Measurements from ENCODE around the gene PON3. TPM values are rescaled to one million over a fixed set of nuclear protein-coding genes. Genes with fewer than 3 reads are reported as not detected.

Gene PON3
- total and polyA plus RNA-seq, 2 of the 13 experiments (the other 11 are each of a cell fraction or from before 2014, with no cell fraction given) = 23.6 to 37.8 TPM

DNA sequence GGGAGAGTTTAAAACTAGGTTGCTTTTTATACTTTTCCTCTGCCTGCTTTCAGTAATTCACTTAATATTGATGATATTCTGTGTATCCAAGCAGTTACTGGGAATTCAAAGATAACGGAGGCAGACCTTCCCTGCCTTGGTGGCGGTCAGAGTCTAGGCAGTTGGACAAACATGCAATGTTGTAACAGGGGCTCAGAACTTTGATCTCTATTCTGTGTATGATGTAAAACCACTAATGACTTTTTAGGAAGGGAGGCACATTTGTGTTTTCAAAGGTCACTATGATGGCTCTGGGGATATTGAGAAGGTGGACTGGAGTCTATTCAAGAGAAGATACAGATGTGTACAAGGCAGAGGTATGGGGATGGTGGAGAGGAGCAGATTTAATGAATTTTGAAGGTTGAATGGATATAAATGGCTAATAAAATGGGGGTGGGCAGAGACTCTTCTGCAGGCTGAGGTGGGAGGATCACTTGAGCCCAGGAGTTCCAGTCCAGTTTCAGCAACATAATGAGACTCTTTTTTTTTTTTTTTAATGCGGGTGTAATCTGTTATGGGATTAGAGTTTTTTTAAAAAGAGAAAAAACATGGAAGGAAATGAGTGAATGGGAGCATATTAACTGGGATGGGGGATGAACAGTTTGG, 44.3 kb upstream of the PON3 start (continued):
- TF ChIP-seq SMAD3 (CRISPR knock-in tag; IDR thresholded peaks at IDR 0.05) (peak; percentile 76; the same call in 1 of the 2 replicates), NFIC (IDR thresholded peaks at IDR 0.05; ENCODE audit: low read length) (peak; percentile 91), XRCC5 (optimal IDR thresholded peaks at IDR 0.05; ENCODE audit: low read length) (no peak), ZNF83 (CRISPR knock-in tag; IDR thresholded peaks at IDR 0.05; ENCODE audit: borderline replicate concordance) (no peak), PHF21A (CRISPR knock-in tag; IDR thresholded peaks at IDR 0.05) (peak; percentile 91), HDAC1 (CRISPR knock-in tag; IDR thresholded peaks at IDR 0.05) (peak; percentile 74), ZNF772 (CRISPR knock-in tag; IDR thresholded peaks at IDR 0.05) (no peak), ZNF235 (CRISPR knock-in tag; IDR thresholded peaks at IDR 0.05; ENCODE audit: borderline replicate concordance) (no peak), NBN (conservative IDR thresholded peaks at IDR 0.05) (no peak), AKAP8 (CRISPR knock-in tag; IDR thresholded peaks at IDR 0.05) (no peak), ZNF232 (CRISPR knock-in tag; IDR thresholded peaks at IDR 0.05; ENCODE audit: borderline replicate concordance) (no peak), ZNF317 (CRISPR knock-in tag; IDR thresholded peaks at IDR 0.05) (no peak), ZSCAN29 (CRISPR knock-in tag; conservative IDR thresholded peaks at IDR 0.05) (0 out of 2 replicates have a peak, but pooled peaks have one; percentile 51), NONO (IDR thresholded peaks at IDR 0.05) (no peak), NONO (CRISPR knock-in tag; conservative IDR thresholded peaks at IDR 0.05) (peak; percentile 75)
- TF ChIP-seq, protein P1, sequence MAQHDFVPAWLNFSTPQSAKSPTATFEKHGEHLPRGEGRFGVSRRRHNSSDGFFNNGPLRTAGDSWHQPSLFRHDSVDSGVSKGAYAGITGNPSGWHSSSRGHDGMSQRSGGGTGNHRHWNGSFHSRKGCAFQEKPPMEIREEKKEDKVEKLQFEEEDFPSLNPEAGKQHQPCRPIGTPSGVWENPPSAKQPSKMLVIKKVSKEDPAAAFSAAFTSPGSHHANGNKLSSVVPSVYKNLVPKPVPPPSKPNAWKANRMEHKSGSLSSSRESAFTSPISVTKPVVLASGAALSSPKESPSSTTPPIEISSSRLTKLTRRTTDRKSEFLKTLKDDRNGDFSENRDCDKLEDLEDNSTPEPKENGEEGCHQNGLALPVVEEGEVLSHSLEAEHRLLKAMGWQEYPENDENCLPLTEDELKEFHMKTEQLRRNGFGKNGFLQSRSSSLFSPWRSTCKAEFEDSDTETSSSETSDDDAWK (CRISPR knock-in tag; IDR thresholded peaks at IDR 0.05) = no peak
- TF ChIP-seq, protein P2, sequence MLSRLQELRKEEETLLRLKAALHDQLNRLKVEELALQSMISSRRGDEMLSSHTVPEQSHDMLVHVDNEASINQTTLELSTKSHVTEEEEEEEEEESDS (CRISPR knock-in tag; IDR thresholded peaks at IDR 0.05; ENCODE audit: borderline replicate concordance) = no peak
- TF ChIP-seq, protein P3, sequence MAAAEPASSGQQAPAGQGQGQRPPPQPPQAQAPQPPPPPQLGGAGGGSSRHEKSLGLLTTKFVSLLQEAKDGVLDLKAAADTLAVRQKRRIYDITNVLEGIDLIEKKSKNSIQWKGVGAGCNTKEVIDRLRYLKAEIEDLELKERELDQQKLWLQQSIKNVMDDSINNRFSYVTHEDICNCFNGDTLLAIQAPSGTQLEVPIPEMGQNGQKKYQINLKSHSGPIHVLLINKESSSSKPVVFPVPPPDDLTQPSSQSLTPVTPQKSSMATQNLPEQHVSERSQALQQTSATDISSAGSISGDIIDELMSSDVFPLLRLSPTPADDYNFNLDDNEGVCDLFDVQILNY (CRISPR knock-in tag; conservative IDR thresholded peaks at IDR 0.05) = no peak
- TF ChIP-seq, protein P4, sequence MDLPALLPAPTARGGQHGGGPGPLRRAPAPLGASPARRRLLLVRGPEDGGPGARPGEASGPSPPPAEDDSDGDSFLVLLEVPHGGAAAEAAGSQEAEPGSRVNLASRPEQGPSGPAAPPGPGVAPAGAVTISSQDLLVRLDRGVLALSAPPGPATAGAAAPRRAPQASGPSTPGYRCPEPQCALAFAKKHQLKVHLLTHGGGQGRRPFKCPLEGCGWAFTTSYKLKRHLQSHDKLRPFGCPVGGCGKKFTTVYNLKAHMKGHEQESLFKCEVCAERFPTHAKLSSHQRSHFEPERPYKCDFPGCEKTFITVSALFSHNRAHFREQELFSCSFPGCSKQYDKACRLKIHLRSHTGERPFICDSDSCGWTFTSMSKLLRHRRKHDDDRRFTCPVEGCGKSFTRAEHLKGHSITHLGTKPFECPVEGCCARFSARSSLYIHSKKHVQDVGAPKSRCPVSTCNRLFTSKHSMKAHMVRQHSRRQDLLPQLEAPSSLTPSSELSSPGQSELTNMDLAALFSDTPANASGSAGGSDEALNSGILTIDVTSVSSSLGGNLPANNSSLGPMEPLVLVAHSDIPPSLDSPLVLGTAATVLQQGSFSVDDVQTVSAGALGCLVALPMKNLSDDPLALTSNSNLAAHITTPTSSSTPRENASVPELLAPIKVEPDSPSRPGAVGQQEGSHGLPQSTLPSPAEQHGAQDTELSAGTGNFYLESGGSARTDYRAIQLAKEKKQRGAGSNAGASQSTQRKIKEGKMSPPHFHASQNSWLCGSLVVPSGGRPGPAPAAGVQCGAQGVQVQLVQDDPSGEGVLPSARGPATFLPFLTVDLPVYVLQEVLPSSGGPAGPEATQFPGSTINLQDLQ (CRISPR knock-in tag; IDR thresholded peaks at IDR 0.05) = no peak
- TF ChIP-seq, protein P5, sequence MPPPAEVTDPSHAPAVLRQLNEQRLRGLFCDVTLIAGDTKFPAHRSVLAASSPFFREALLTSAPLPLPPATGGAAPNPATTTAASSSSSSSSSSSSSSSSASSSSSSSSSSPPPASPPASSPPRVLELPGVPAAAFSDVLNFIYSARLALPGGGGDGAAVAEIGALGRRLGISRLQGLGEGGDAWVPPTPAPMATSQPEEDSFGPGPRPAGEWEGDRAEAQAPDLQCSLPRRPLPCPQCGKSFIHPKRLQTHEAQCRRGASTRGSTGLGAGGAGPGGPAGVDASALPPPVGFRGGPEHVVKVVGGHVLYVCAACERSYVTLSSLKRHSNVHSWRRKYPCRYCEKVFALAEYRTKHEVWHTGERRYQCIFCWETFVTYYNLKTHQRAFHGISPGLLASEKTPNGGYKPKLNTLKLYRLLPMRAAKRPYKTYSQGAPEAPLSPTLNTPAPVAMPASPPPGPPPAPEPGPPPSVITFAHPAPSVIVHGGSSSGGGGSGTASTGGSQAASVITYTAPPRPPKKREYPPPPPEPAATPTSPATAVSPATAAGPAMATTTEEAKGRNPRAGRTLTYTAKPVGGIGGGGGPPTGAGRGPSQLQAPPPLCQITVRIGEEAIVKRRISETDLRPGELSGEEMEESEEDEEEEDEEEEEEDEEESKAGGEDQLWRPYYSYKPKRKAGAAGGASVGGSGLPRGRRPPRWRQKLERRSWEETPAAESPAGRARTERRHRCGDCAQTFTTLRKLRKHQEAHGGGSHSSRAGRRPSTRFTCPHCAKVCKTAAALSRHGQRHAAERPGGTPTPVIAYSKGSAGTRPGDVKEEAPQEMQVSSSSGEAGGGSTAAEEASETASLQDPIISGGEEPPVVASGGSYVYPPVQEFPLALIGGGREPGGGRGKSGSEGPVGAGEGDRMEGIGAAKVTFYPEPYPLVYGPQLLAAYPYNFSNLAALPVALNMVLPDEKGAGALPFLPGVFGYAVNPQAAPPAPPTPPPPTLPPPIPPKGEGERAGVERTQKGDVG (CRISPR knock-in tag; IDR thresholded peaks at IDR 0.05; ENCODE audit: borderline replicate concordance) = no peak
- TF ChIP-seq, protein P6, sequence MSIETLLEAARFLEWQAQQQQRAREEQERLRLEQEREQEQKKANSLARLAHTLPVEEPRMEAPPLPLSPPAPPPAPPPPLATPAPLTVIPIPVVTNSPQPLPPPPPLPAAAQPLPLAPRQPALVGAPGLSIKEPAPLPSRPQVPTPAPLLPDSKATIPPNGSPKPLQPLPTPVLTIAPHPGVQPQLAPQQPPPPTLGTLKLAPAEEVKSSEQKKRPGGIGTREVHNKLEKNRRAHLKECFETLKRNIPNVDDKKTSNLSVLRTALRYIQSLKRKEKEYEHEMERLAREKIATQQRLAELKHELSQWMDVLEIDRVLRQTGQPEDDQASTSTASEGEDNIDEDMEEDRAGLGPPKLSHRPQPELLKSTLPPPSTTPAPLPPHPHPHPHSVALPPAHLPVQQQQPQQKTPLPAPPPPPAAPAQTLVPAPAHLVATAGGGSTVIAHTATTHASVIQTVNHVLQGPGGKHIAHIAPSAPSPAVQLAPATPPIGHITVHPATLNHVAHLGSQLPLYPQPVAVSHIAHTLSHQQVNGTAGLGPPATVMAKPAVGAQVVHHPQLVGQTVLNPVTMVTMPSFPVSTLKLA (IDR thresholded peaks at IDR 0.05) = no peak

Measured in HepG2 (cell line).